GM12891 (cell line): ENCODE results near the gene SLC34A1.
A peak's percentile ranks its signal among the peaks of the same experiment; 100 is the strongest.

Source experiments
- POLR2A ChIP-seq: IDR thresholded peaks from 2 replicates; pipeline ENCODE4 v1.6.1; 2011; ENCODE audit warnings: low read depth, low read length, control low read depth
- POLR2AphosphoS5 ChIP-seq: IDR thresholded peaks from 2 replicates; pipeline ENCODE4 v1.6.1; 2011; ENCODE audit warnings: low read depth, low read length, control low read depth
- SPI1 ChIP-seq: IDR thresholded peaks from 2 replicates; pipeline ENCODE4 v1.6.1; 2011; ENCODE audit warnings: low read depth, low read length, control low read depth
- TAF1 ChIP-seq: IDR thresholded peaks from 2 replicates; pipeline ENCODE4 v1.6.1; 2011; ENCODE audit warnings: low read depth, low read length, control low read depth

DNA sequence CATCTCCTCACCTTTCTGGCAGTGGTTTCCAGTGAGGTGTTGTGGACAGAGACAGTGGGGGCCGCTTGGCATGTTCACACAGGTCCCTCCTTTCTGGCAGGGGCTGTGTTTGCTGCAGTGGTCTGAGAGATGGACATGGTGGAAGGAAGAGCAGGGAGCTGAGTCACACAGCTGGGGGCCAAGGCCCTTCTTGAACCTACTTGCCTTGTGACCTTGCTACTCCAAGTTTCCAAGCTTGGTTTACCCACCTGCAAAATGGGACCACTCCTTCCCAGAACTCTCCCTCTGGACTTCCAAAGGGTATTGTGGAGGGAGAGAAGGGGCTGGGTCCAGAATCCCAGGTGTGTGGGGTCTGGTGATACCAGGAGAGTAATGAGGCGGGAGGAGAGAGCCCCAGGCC, 21.1 kb downstream of the SLC34A1 start:
- TF ChIP-seq TAF1 (0 out of 2 replicates have a peak, but pooled peaks have one; percentile 25), POLR2AphosphoS5 (no peak), SPI1 (no peak), POLR2A (no peak)
